Nephron progenitor cell (in vitro differentiated cells): ENCODE results near the gene WDR43.

Experiments used
- DNase-seq: peaks from one replicate; pipeline ENCODE4 v3.0.0; 2021
- H3K27ac Mint-ChIP-seq: 2 replicates; pipeline ENCODE4 v1.8.0; 2021; ENCODE audit warnings: mild to moderate bottlenecking, moderate library complexity, mixed read lengths
- H3K27me3 Mint-ChIP-seq: 2 replicates; pipeline ENCODE4 v1.8.0; 2021; ENCODE audit warnings: mild to moderate bottlenecking, low read depth, mixed read lengths; ENCODE audit not compliant: poor library complexity
- H3K36me3 Mint-ChIP-seq: 2 replicates; pipeline ENCODE4 v1.8.0; 2021; ENCODE audit warnings: low read depth, mixed read lengths
- H3K4me1 Mint-ChIP-seq: 2 replicates; pipeline ENCODE4 v1.8.0; 2021; ENCODE audit warnings: mixed read lengths
- H3K4me3 Mint-ChIP-seq: 2 replicates; pipeline ENCODE4 v1.8.0; 2021; ENCODE audit warnings: mild to moderate bottlenecking, moderate library complexity, mixed read lengths
- H3K9me3 Mint-ChIP-seq: 2 replicates; pipeline ENCODE4 v1.8.0; 2021; ENCODE audit warnings: mild to moderate bottlenecking, moderate library complexity, mixed read lengths
- TF ChIP-seq, protein P1 (sequence below): fragments of 200-600 bp; sonication (generic); IDR thresholded peaks from 2 replicates; pipeline ENCODE4 v1.5.0; 2021; ENCODE audit warnings: antibody characterized with exemption

The WDR43 gene

DNA sequence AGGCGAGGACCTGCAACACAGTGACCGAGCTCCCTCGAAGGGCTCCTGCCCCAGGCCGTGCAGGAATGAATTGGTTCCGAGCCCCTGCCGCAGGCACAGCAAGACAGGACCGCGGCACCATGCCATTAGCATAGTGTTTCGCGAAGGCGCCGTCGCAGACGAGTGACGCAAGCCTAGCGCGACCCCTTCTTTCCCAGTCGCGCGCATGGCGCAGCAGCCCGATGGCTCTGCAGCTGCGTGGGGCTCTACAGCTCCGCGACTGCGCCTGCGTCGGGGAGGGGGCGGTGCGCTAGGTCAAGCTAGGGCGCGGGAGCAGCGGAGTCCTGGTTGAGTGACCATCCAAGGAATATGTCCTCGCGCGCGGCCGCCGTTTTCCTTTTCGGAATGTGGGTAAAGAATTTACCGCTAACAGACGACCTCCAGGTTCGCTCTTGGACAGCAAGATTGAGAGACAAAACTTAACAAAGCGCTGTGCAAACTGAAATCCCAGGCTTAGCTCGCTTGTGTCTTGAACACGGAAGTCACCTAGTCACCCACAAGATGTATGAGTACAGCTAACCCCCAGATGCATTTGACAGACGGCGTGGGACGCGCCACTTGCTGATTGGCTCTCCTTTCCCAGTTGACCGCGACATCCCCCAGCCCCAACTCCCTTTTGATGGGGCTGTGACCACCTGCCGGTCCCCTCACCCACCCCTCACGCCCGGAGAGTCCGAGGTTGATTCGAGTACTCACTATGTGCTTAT, 24.1 kb upstream of the WDR43 start, which contains the start of gene TRMT61B:
TRMT61B (minus strand) TSS at position 164 of the 746 bp plus-strand sequence; CDS start at position 132, 32 bp downstream.
- peaks cover 35% of the 10 kb centered on the region for H3K27me3 Mint-ChIP-seq
- no peaks in the 10 kb centered on the region for H3K9me3 Mint-ChIP-seq

DNA sequence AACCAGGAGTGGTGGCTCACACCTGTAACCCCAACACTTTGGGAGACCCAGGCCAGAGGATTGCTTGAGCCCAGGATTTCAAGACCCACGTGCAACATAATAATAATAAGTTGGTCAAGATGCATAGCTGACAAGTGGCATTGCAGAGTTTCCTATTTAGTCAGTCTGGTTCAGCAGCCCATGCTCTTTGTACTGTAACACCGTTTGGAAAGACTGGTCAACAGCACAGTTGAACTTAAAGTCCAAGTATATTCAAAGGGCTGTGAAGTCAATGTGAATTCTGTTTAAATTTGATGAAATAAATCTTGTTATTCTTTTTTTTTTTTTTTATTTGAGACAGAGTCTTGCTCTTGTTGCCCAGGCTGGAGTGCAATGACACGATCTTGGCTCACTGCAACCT, 22.8 kb upstream of the WDR43 start:
- Mint-ChIP-seq H3K36me3 (peaks cover 10% of the 10 kb centered on the region), H3K4me3 (no peak overlapping the region), H3K4me1 (peaks cover 31% of the 10 kb centered on the region), H3K9me3 (no peaks in the 10 kb centered on the region), H3K27ac (no peak overlapping the region), H3K27me3 (peaks cover 48% of the 10 kb centered on the region)
- TF ChIP-seq, protein P1, sequence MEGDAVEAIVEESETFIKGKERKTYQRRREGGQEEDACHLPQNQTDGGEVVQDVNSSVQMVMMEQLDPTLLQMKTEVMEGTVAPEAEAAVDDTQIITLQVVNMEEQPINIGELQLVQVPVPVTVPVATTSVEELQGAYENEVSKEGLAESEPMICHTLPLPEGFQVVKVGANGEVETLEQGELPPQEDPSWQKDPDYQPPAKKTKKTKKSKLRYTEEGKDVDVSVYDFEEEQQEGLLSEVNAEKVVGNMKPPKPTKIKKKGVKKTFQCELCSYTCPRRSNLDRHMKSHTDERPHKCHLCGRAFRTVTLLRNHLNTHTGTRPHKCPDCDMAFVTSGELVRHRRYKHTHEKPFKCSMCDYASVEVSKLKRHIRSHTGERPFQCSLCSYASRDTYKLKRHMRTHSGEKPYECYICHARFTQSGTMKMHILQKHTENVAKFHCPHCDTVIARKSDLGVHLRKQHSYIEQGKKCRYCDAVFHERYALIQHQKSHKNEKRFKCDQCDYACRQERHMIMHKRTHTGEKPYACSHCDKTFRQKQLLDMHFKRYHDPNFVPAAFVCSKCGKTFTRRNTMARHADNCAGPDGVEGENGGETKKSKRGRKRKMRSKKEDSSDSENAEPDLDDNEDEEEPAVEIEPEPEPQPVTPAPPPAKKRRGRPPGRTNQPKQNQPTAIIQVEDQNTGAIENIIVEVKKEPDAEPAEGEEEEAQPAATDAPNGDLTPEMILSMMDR = no peak
- no peak for DNase-seq

More for the DNA sequence above, 24.1 kb upstream of the WDR43 start, which contains the start of gene TRMT61B:
- H3K36me3 Mint-ChIP-seq = peaks cover 12% of the 10 kb centered on the region
- peak within 1 kb of the TSS; percentile 99 for H3K27ac Mint-ChIP-seq
- TF ChIP-seq, protein P1 = no peak
- peaks cover 32% of the 10 kb centered on the region for H3K4me1 Mint-ChIP-seq
- H3K4me3 Mint-ChIP-seq = peak within 1 kb of the TSS; percentile 100
- peak; percentile 99 for DNase-seq

DNA sequence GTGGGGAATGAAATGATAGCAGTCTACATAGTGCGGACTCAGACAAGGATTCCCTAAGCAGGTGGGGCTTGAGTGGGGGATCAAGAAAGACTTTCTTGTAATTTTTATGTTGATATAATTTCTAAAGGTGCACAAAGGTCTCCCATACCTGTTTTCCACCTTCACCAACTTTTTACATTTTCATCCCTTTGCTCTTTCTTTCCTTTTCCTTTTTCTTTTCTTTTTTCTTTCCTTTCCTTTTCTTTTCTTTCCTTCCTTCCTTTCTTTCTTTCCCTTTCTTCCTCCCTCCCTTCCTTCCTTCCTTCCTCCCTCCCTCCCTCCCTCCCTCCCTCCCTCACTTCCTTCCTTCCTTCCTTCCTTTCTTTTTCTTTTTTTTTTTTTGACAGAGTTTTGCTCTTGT, 14.3 kb upstream of the WDR43 start:
- Mint-ChIP-seq H3K27me3 (peaks cover 73% of the 10 kb centered on the region), H3K27ac (no peak overlapping the region), H3K36me3 (no peaks in the 10 kb centered on the region)

DNA sequence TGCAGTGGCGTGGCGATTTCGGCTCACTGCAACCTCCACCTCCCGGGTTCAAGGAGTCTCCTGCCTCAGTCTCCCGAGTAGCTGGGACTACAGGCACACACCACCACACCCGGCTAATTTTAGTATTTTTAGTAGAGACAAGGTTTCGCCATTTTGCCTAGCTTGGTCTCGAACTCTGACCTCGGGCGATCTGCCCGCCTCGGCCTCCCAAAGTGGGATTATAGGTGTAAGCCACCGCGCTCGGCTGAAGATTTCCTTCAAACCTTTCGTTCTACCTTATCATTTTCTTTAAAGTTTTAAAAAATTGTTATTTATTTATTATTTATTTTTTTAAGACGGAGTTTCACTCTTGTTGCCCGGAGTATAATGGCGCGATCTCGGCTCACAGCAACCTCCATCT, 979 bp upstream of the WDR43 start:
- Mint-ChIP-seq H3K27ac (no peak overlapping the region), H3K27me3 (peaks cover 14% of the 10 kb centered on the region), H3K4me1 (peaks cover 31% of the 10 kb centered on the region)

More for the DNA sequence above, 14.3 kb upstream of the WDR43 start:
- Mint-ChIP-seq H3K4me1 (no peaks in the 10 kb centered on the region), H3K9me3 (no peaks in the 10 kb centered on the region), H3K4me3 (no peak overlapping the region)
- no peak for DNase-seq
- TF ChIP-seq, protein P1 = no peak

DNA sequence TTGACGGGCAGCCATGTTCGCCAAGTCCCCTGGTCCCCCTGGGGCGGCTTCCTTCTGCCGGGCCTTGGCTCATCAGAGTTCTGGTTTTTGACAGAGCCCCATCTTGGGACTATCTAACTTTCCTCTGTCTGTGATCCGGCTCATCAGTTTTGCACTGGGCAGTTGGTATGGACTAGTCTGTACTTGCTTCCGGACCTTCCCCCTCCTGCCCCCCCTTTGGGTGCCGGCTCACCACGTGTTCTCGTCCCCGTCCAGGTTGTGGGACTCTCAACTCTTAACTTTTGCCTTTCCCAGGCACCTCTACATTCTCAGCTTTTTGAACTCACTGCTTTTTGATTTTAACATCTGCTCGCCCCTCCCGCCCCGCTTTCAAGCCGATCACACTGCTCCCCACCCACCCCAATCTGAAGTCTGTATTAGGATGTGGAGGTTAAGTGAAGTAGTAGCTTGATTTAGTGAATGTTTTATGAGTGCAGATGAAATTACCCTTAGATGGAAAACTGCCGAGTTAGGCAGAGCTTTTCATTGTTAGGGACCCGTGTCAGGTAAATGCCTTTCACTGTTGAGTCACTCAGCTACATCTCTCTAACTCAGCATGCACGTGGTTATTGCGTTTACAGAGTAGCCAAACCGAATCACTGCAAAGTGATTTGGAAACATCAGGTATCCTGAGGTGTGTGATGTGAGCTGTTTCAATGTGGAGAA, 874 bp downstream of the WDR43 start:
- Mint-ChIP-seq H3K27me3 (peaks cover 8% of the 10 kb centered on the region), H3K36me3 (no peaks in the 10 kb centered on the region), H3K4me1 (peaks cover 39% of the 10 kb centered on the region), H3K27ac (peak overlapping the region; percentile 96), H3K4me3 (peak overlapping the region; percentile 98), H3K9me3 (peaks cover 7% of the 10 kb centered on the region)
- TF ChIP-seq, protein P1 = no peak
- no peak for DNase-seq

More for the DNA sequence above, 979 bp upstream of the WDR43 start:
- Mint-ChIP-seq H3K9me3 (peaks cover 7% of the 10 kb centered on the region), H3K36me3 (no peaks in the 10 kb centered on the region), H3K4me3 (no peak overlapping the region)
- DNase-seq = no peak
- TF ChIP-seq, protein P1 = no peak
